GM18907 (cell line): ENCODE results near the gene LDHD.

ENCODE experiments used
- ATAC-seq: cut with Tn5 transposase; IDR thresholded peaks from one replicate; pipeline ENCODE4 v1.9.1; 2021; ENCODE audit warnings: mild to moderate bottlenecking, moderate library complexity; ENCODE audit not compliant: unreplicated experiment

LDHD gene

GRCh38 chr16:75064403-75065148 is 52.0 kb downstream of the LDHD start:
- ATAC-seq = no peak

GRCh38 chr16:75063549-75064088 is 53.0 kb downstream of the LDHD start:
- ATAC-seq = no peak

- no peak for ATAC-seq
Observed at GRCh38 chr16:75062976-75063346, 53.6 kb downstream of the LDHD start.

GRCh38 chr16:75062135-75062975 is 54.2 kb downstream of the LDHD start:
- no peak for ATAC-seq
